Activated CD4-positive, alpha-beta T cell treated with anti-CD3 and anti-CD28 coated beads, Interleukin-2, amount 50 U/mL, for 16 hours (primary cell): ENCODE data around the gene LRP8.

Experiments
- DNase-seq: peaks from one replicate; pipeline ENCODE4 v3.0.0-alpha.2; 2020

The LRP8 gene

DNA sequence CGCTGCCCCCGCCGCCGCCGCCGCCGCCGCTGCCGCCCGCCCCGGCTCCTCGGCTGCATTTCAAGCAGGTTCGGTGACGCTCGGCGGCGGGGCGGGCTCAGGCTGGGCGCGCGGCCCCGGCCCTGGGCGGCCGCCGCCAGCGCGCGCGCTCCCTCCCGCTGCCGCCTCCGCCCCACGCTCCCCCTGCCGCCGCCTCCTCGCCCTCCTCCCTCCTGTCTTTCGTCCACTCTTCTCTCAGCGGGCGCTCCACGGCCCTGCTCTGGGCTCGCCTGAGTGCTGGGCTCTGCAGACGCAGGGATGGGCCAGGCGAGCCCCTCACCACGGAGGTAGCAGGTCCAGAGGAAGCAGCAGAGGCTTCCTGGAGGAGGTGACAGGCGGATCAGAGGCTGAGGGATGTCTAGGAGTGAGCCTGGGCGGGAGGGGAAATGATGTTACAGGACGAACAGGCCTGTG is at the start of gene LRP8:
Gene LRP8, minus strand, starts transcription at position 62 of the 453 bp plus-strand sequence. CDS start 158 bp downstream, outside the sequence.
- peak; percentile 82 for DNase-seq

- DNase-seq, result no peak
These were observed 49.6 kb upstream of the LRP8 start for GRCh38 chr1:53377438-53377841.

DNA sequence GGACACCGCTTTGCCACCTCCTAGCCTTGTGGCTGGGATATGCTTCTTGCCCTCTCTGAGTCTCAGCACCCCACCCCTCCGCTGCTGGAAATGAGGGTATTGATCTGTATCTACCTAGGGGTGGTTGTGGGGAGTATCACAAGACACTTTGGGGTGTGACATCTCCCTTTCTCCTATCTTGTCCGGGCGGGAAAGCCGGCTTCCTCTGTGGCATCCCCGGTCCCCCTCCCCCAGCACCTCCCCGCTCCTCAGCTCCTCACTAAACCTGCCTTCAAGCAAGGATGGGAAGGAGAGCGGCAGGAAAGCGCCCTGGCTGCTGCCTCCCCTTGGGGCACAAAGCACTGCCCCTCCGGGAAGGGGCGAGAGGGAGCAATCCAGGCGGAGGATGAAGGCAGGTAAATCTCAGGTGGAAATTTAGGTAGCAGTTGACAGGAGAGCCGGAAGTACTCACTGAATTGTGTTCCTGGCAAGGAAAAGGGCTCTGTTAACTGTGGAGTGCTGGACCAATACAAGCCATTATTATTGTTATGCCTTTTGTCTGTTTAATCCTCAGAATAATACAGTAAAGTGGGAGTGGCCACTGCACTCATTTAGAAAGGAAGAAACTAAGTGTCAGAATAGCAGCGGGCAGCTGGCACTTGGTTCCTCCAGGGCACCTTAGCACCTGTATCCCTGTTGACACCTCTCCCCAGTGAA is 49.0 kb upstream of the LRP8 start:
- no peak for DNase-seq

GRCh38 chr1:53376041-53376461 is 48.2 kb upstream of the LRP8 start:
- no peak for DNase-seq

GRCh38 chr1:53375440-53375839 is 47.6 kb upstream of the LRP8 start:
- DNase-seq, result no peak

GRCh38 chr1:53373246-53373645 is 45.4 kb upstream of the LRP8 start:
- DNase-seq, result no peak

DNA sequence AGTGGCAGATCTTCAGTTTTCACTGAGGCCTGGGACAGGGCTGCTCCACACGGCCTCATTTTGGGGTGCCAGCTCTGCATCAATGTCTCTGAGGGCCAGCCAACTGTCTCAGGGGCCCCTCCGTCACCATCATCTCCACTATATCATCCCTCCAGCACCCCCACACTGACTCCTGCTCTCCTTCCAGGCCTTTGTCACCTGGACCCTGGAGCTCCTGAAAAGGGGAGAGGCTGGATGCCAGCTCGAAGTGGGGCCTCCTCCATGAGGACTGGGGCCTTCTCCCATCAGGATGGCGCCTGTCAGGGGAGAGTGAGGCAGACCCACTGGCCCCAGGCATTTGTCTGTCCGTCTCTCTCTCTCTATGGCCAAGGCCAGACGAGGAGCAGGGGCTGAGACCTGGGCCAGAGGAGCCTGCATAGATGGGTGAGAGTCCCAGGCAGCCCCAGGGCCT is 44.7 kb upstream of the LRP8 start:
- no peak for DNase-seq

DNA sequence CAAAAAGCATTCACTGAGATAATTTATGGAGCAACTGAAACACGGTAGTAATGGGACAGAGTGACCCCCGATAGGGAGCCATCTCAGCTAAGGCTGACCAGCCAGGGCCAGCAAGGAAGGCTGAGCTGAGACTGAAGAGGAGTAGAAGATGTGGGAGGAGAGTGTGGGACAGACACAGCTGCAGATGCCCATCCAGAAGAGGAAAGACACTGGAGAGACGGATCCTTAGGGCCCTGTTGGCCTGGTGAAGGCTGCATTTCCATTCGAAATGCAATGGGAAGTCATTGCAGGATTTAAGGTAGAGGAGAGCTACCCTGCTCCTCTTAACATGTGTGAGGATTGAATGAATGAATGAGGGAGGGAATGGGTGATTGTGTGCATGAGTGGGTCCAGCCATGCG is 44.0 kb upstream of the LRP8 start:
- no peak for DNase-seq

DNA sequence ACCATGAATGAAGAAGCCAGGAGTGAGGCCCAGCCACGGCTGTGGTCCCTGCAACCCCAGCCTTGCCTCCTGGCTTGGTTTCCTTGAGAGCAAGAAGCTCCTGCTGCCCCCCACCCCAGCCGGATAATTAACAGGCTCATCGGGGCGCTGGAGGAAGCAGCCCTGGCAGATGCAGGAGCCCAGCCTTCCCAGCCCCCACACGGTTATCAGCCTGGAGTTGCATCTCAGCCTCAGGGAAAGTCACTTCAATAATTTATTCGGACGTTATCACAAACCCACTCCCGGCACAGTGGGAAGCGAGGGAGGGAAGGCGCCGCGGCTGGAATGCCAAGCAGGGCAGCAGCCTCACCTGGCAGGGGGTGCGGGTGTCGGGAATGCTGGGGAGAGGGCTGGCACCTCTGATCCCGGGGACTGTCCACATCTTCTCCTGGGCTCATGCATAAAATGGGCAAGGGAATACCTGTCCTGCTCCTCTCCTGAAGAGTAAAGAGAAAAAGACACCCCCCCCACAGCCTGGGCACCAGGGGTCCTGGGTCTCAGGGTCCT is 43.3 kb upstream of the LRP8 start:
- DNase-seq, result no peak

- no peak for DNase-seq
These were observed 42.6 kb upstream of the LRP8 start for GRCh38 chr1:53370369-53370961.

DNA sequence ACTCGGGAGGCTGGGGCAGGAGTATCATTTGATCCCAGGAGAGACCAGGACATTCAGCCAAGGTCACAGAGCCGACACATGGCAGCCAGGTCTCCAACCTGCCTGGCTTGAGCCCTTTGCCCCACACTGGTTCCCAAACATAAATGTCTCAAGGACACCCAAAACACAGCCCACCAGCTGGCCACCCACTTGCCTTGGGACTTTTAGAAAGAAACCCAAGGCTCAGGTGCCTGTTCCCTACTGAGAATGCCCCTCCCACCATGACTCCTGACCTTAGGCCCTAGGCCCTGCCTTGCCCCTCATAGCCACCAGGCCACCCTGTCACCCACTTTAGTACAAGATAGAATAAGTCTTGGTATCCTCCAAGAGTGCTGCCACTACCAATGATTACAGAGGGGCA is 41.9 kb upstream of the LRP8 start:
- DNase-seq, result no peak

DNA sequence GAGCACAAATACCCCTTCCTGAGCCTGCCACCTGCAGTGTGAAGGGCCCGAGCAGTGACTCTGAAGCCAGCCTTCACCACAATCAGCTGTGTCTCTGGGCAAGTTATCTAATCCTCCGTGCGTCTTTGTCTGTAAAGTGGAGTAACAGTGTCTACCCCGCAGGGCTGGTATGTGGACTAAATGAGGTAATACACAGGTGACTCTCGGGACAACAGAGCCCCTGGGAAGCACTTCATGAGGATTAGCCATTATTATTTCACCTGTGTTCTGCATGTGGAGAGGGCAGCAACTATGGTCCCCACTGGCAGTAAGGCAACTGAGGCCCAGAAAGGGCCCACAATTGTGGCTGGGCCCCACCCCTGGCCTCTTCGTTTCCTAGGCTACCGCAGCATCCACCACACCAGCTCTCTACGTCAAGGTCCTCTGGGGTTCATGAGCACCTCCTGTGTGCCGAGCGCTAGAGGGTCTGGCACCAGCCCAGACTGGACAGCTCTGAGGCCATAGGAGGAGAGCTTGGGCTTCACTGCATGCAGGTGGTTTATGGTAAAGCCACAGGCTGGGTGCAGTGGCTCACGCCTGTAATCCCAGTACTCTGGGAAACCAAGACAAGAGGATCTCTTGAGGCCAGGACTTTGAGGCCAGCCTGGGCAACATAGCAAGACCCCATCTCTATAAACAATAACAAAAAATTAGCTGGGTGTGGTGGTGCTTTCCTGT is 41.3 kb upstream of the LRP8 start:
- no peak for DNase-seq

- no peak for DNase-seq
These were observed 40.6 kb upstream of the LRP8 start for GRCh38 chr1:53368314-53369033.

GRCh38 chr1:53367503-53368313 is 39.8 kb upstream of the LRP8 start:
- DNase-seq, result peak; percentile 83

DNA sequence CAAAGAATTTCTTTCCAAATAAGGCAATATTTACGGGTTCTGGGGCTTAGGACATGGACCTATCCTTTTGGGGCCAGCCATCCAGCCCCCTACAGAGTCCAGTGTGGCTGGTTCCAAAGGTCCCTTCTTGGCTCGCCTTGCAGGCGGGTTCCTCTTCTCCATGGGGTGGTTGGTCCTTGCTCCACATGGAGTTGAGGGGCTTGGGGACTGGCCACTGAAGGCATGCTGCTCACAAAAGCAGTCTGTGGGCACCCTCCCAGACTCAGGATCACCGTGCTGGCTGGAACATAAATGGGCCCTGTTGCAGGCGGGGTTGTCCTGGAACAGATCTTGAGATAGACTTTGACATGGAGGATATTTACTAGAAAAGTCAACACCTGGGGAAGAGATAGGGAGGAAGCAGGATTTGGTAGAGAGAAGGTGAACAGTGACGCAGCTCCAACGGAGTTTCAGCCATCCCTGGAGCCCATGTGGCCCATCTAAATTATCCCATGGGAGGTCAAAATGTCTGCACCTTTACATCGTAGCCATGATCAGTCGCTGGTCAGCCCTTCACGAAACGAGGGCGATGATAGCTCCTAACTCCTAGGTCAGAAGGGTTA is 39.1 kb upstream of the LRP8 start:
- no peak for DNase-seq

DNA sequence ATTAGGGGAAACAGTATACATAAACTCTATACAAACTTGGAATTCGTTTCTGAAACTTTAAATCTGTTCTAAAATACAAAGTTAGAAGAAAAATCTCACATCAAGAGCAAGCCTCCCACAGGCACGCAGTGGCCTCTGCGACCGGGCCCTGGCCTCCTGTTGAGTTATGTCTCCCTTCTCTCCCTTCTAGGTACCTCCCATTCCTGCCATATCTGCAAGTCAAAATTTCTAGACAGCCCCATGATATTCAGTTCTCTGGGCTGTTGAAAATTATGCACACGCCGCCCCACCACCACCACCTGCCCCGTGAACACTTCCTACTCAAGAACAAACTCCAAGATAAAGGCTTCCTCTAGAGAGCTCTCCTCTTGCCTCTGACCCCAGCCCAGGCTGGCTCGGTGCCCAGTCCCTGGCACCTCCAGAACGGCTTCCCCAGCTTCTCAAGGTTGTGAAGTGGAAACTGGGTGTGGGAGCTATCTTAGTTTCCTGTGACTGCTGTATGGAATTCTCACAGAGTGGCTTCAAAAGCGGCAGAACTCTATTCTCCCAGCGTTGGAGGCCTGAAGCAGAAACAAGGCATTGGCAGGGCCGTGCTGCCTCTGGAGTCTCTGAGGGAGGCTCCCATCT is 37.7 kb upstream of the LRP8 start:
- no peak for DNase-seq

DNA sequence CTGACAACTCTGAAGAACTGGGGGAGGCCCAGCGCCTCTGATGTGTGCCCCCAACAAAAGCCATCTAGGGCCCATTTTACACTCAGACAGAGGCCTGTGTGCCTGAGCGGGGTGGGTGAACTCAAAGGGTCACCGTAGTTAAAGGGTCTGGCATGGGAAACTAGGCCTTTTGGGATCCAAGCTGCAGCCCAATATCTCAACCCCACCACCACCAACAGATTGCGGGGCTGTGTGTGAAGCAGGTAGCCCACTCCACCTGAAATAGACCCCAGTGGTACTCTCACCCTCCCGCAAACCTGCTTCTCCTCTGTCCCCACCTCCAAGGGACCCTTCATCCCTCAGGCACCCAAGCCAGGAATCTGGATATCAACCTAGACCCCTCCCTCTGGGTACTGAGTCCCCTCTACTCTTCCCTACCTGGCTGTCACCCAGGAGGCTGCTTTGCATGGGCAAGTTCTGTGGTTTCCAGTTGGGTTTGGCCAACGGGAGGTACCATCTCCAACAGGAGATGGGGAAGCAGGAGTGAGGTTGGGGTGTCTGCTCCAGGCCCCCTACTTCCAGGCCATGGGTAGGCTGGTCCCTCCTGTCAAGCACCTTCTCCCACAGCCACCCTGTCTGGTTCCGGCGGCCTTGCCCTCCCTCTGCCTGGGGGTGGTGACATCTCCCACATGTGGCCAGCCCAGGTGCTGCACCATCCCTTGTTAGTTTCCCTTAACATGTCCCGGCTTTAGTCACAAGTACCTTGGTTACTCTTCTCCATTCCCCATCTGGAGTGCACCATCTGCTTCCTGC is 35.2 kb upstream of the LRP8 start:
- DNase-seq, result no peak

DNA sequence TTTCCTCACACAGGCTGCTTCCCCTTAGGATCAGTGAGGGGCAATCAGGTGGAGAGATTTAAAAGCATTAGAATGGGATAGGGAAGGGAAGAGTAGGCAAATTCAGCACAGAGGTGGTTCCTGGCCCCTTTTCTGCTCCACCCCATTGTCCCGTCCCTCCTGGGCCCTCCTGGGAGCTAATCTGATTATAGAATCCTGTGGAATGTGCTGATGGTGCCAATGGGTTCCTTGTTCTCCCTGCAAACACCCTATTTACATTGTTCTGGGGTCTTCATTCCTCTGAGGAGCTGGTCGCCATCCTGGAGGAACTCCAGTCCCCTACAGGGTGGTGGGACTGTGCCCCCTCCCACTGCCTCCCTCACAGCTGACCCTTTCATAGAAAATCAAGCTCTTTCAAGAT is 34.4 kb upstream of the LRP8 start:
- DNase-seq, result no peak

DNA sequence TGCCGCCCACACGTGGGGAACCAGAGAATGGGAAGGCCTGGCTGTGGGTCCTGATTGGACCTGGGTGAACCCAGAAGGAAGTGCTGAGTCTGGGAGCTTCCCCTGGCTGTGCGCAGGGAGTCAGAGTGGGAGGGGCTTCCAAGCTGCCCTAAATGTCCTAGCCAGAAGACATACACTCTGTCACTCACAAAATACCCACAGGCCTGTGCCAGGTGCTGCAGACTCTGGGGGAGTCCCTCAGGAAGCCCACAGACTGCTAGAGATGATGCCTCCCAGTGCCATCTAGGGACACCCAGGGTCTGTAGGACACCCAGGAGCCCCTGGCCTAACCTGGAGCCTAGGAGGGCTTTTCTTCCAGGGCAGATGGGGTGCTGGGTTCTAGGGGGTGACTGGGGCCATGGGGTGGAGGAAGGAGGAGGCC is 33.7 kb upstream of the LRP8 start:
- no peak for DNase-seq

- no peak for DNase-seq
These were observed 32.0 kb upstream of the LRP8 start for GRCh38 chr1:53359934-53360276.
